Progenitor cell of endocrine pancreas (in vitro differentiated cells): ENCODE measurements around the gene KANSL1. TPM values are rescaled to one million over a fixed set of nuclear protein-coding genes. Genes with fewer than 3 reads are reported as not detected.
A peak's percentile ranks its signal among the peaks of the same experiment; 100 is the strongest.

Experiments used
- DNase-seq: peaks from one replicate; pipeline ENCODE4 v3.0.0; 2021; ENCODE audit warnings: low spot score; ENCODE audit not compliant: unreplicated experiment
- H3K27ac Mint-ChIP-seq: 2 replicates; pipeline ENCODE4 v1.8.0; 2021; ENCODE audit warnings: mild to moderate bottlenecking, moderate library complexity, mixed read lengths
- H3K27me3 Mint-ChIP-seq: 2 replicates; pipeline ENCODE4 v1.8.0; 2021; ENCODE audit warnings: mixed read lengths
- H3K36me3 Mint-ChIP-seq: 2 replicates; pipeline ENCODE4 v1.8.0; 2022; ENCODE audit warnings: mixed read lengths; ENCODE audit not compliant: insufficient read depth
- H3K4me1 Mint-ChIP-seq: 2 replicates; pipeline ENCODE4 v1.8.0; 2021; ENCODE audit warnings: low read depth, mixed read lengths
- H3K4me3 Mint-ChIP-seq: 2 replicates; pipeline ENCODE4 v1.8.0; 2021; ENCODE audit warnings: low read depth, mild to moderate bottlenecking, moderate library complexity, mixed read lengths
- H3K9me3 Mint-ChIP-seq: 2 replicates; pipeline ENCODE4 v1.8.0; 2021; ENCODE audit warnings: low read depth, mixed read lengths
- CTCF ChIP-seq: fragments of 200-600 bp; sonication (generic); IDR thresholded peaks from one replicate; pipeline ENCODE4 v1.5.0; 2021; ENCODE audit warnings: antibody characterized with exemption, mild to moderate bottlenecking; ENCODE audit not compliant: unreplicated experiment
- total RNA-seq: library from RNA; stranded (reverse); gene quantifications from 2 replicates; pipeline ENCODE4 v1.2.1, GENCODE V29; 2021

KANSL1 gene
- total RNA-seq, 1 donor from 2014 or later, result 173 TPM

- DNase-seq, result no peak
- Mint-ChIP-seq H3K4me1 (no peaks in the 10 kb centered on the region), H3K27ac (peak overlapping the region; percentile 56), H3K9me3 (no peaks in the 10 kb centered on the region), H3K27me3 (no peaks in the 10 kb centered on the region), H3K4me3 (no peak overlapping the region), H3K36me3 (no peaks in the 10 kb centered on the region)
- TF ChIP-seq CTCF, result no peak
Measured at GRCh38 chr17:45992904-45993303, 200.3 kb downstream of the KANSL1 start.

GRCh38 chr17:45992175-45992574, 201.1 kb downstream of the KANSL1 start:
- Mint-ChIP-seq H3K4me3 (no peak overlapping the region), H3K4me1 (no peaks in the 10 kb centered on the region), H3K27ac (no peak overlapping the region), H3K9me3 (no peaks in the 10 kb centered on the region), H3K27me3 (no peaks in the 10 kb centered on the region), H3K36me3 (no peaks in the 10 kb centered on the region)
- no peak for TF ChIP-seq CTCF
- DNase-seq, result no peak

- Mint-ChIP-seq H3K27ac (no peak overlapping the region), H3K27me3 (no peaks in the 10 kb centered on the region), H3K36me3 (no peaks in the 10 kb centered on the region), H3K4me3 (no peak overlapping the region), H3K9me3 (no peaks in the 10 kb centered on the region), H3K4me1 (no peaks in the 10 kb centered on the region)
- TF ChIP-seq CTCF, result no peak
- no peak for DNase-seq
Measured at GRCh38 chr17:45991341-45991740, 201.9 kb downstream of the KANSL1 start.

GRCh38 chr17:45990886-45991285, 202.3 kb downstream of the KANSL1 start:
- Mint-ChIP-seq H3K4me1 (no peaks in the 10 kb centered on the region), H3K27ac (no peak overlapping the region), H3K27me3 (peaks cover under 1% of the 10 kb centered on the region), H3K4me3 (no peak overlapping the region), H3K9me3 (no peaks in the 10 kb centered on the region), H3K36me3 (no peaks in the 10 kb centered on the region)
- DNase-seq, result no peak
- peak; percentile 25 for TF ChIP-seq CTCF

- Mint-ChIP-seq H3K36me3 (no peaks in the 10 kb centered on the region), H3K9me3 (no peaks in the 10 kb centered on the region)
- no peak for TF ChIP-seq CTCF
Measured at GRCh38 chr17:45989759-45990158, 203.5 kb downstream of the KANSL1 start.

More at GRCh38 chr17:45989759-45990158, 203.5 kb downstream of the KANSL1 start:
- Mint-ChIP-seq H3K4me1 (no peaks in the 10 kb centered on the region), H3K27ac (no peak overlapping the region), H3K27me3 (peaks cover 3% of the 10 kb centered on the region), H3K4me3 (no peak overlapping the region)
- DNase-seq, result no peak
